GM23338 (cell line): ENCODE measurements around the gene RAB11FIP4. TPM values are rescaled to one million over a fixed set of nuclear protein-coding genes. Genes with fewer than 3 reads are reported as not detected.

Source experiments
- ATAC-seq: fragments of 200-7000 bp; cut with Tn5 transposase; 3 replicates; pipeline ENCODE4 v1.9.1; 2020
- DNase-seq: peaks from one replicate; pipeline ENCODE4 v3.0.0-alpha.2; 2015; ENCODE audit warnings: low spot score
- H2AFZ ChIP-seq: fragments of 200-600 bp; sonication (generic); 2 replicates; pipeline ENCODE4 v1.8.0; 2016; ENCODE audit warnings: antibody characterized with exemption, mild to moderate bottlenecking, moderate library complexity
- H3F3A ChIP-seq: fragments of 200-600 bp; sonication (generic); replicated peaks from 2 replicates; pipeline ENCODE4 v1.8.0; 2017; ENCODE audit warnings: antibody characterized with exemption, mixed run types, low read depth
- H3K27ac ChIP-seq: fragments of 200-600 bp; sonication (generic); 2 replicates; pipeline ENCODE4 v1.6.1; 2016; ENCODE audit warnings: low read depth
- H3K27me3 ChIP-seq: fragments of 200-600 bp; sonication (generic); 2 replicates; pipeline ENCODE4 v1.8.0; 2016; ENCODE audit warnings: mild to moderate bottlenecking, mixed run types, moderate library complexity; ENCODE audit not compliant: insufficient read depth
- H3K36me3 ChIP-seq: fragments of 200-600 bp; sonication (generic); 2 replicates; pipeline ENCODE4 v1.8.0; 2016; ENCODE audit warnings: mild to moderate bottlenecking; ENCODE audit not compliant: insufficient read depth
- H3K4me1 ChIP-seq: fragments of 200-600 bp; sonication (generic); 2 replicates; pipeline ENCODE4 v1.8.0; 2016; ENCODE audit warnings: mild to moderate bottlenecking, moderate library complexity; ENCODE audit not compliant: insufficient read depth
- H3K4me2 ChIP-seq: fragments of 200-600 bp; sonication (generic); 2 replicates; pipeline ENCODE4 v1.7.1; 2017; ENCODE audit warnings: mixed run types
- H3K4me3 ChIP-seq: fragments of 200-600 bp; sonication (generic); 2 replicates; pipeline ENCODE4 v1.6.1; 2016; ENCODE audit warnings: mixed run types
- H3K79me2 ChIP-seq: fragments of 200-600 bp; sonication (generic); replicated peaks from 2 replicates; pipeline ENCODE4 v1.8.0; 2017; ENCODE audit warnings: mild to moderate bottlenecking; ENCODE audit not compliant: insufficient read depth
- H3K9me2 ChIP-seq: fragments of 200-600 bp; sonication (generic); 2 replicates; pipeline ENCODE4 v1.8.0; 2017; ENCODE audit not compliant: insufficient read depth
- H4K20me1 ChIP-seq: fragments of 200-600 bp; sonication (generic); replicated peaks from 2 replicates; pipeline ENCODE4 v1.8.0; 2017; ENCODE audit warnings: mild to moderate bottlenecking; ENCODE audit not compliant: insufficient read depth
- H3K27ac Mint-ChIP-seq: 2 replicates; pipeline ENCODE4 v1.8.0; 2020; ENCODE audit warnings: inconsistent platforms, mild to moderate bottlenecking, moderate library complexity, mixed read lengths
- H3K27me3 Mint-ChIP-seq: 3 replicates; pipeline ENCODE4 v1.8.0; 2022; ENCODE audit warnings: low read depth, mild to moderate bottlenecking, moderate library complexity, mixed read lengths, inconsistent platforms; ENCODE audit not compliant: insufficient read depth, poor library complexity
- H3K36me3 Mint-ChIP-seq: 3 replicates; pipeline ENCODE4 v1.8.0; 2021; ENCODE audit warnings: low read depth, mild to moderate bottlenecking, inconsistent platforms, moderate library complexity, mixed read lengths
- H3K4me1 Mint-ChIP-seq: 3 replicates; pipeline ENCODE4 v1.8.0; 2020; ENCODE audit warnings: mild to moderate bottlenecking, inconsistent platforms, mixed read lengths
- H3K4me3 Mint-ChIP-seq: 3 replicates; pipeline ENCODE4 v1.8.0; 2021; ENCODE audit warnings: moderate library complexity, mild to moderate bottlenecking, inconsistent platforms, mixed read lengths
- H3K9me3 Mint-ChIP-seq: 3 replicates; pipeline ENCODE4 v1.8.0; 2020; ENCODE audit warnings: moderate library complexity, mild to moderate bottlenecking, inconsistent platforms, mixed read lengths
- EZH2 ChIP-seq: fragments of 200-600 bp; sonication (generic); IDR thresholded peaks from one replicate; pipeline ENCODE4 v1.8.0; 2017; ENCODE audit warnings: antibody characterized with exemption, mild to moderate bottlenecking, low read depth; ENCODE audit not compliant: unreplicated experiment
- EZH2phosphoT487 ChIP-seq: fragments of 200-600 bp; sonication (generic); IDR thresholded peaks from one replicate; pipeline ENCODE4 v1.8.1; 2018; ENCODE audit warnings: antibody characterized with exemption; ENCODE audit not compliant: unreplicated experiment
- NANOG ChIP-seq: IDR thresholded peaks from 2 replicates; pipeline ENCODE4 v1.6.1; 2016; ENCODE audit warnings: antibody characterized with exemption, borderline replicate concordance
- POLR2AphosphoS5 ChIP-seq: IDR thresholded peaks from 2 replicates; pipeline ENCODE4 v1.6.1; 2016; ENCODE audit warnings: antibody characterized with exemption, low read depth
- STAT1 ChIP-seq: IDR thresholded peaks from one replicate; pipeline ENCODE4 v1.6.1; 2016; ENCODE audit warnings: antibody characterized with exemption; ENCODE audit not compliant: unreplicated experiment
- ZNF331 ChIP-seq: fragments of 250-450 bp; sonication (Bioruptor Pico); IDR thresholded peaks from 2 replicates; pipeline ENCODE4 v1.5.0; 2020; ENCODE audit warnings: low read depth, mild to moderate bottlenecking, moderate library complexity
- polyA plus RNA-seq: library from polyadenylated mRNA; unstranded; fragments of >200 nt; fragmentation: Nextera tagmentation; extraction: Ambion mirVana; gene quantifications from 2 replicates; pipeline ENCODE4 v1.2.1, GENCODE V29; 2016
- total RNA-seq: library from RNA; depleted of rRNA; stranded (reverse); fragments of >200 nt; shearing (Covaris generic); gene quantifications from 2 replicates; pipeline ENCODE4 v1.2.3, GENCODE V29; 2014
- TF ChIP-seq, protein P1 (sequence below): IDR thresholded peaks from one replicate; pipeline ENCODE4 v1.6.1; 2018; ENCODE audit warnings: antibody characterized with exemption; ENCODE audit not compliant: unreplicated experiment
- TF ChIP-seq, protein P2 (sequence below), 2 experiments: fragments of 200-600 bp in 1 of 2; sonication (generic) in 1 of 2; conservative IDR thresholded peaks; 2 replicates each; pipeline versions ENCODE4 v1.5.1 to v1.6.1; 2016 to 2017; ENCODE audit warnings: antibody characterized with exemption in 2 of 2, low read depth in 2 of 2, mild to moderate bottlenecking in 2 of 2, moderate library complexity in 1 of 2
- TF ChIP-seq, protein P3 (sequence below): IDR thresholded peaks from 2 replicates; pipeline ENCODE4 v1.6.1; 2016; ENCODE audit warnings: antibody characterized with exemption

RAB11FIP4 gene
- total and polyA plus RNA-seq, 2 experiments from 2014 or later: 26.0 to 65.6 TPM

DNA sequence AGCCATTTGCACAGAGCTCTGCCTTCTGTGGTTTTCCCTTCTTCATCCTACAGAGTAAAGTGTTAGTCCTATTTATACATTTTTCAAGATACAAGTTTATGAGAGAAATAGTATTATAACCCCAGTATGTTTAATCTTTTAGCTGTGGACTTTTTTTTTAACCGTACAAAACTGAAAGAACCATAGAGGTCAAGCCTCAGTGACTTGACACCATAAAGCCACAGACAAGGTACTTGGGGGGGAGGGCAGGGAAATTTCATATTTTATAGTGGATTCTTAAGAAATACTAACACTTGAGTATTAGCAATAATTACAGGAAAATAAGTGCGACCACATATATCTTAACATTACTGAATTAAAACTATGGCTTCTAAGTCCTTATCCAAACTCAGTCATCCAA is 17.0 kb upstream of the RAB11FIP4 start:
- Mint-ChIP-seq H3K4me1 (peaks cover 33% of the 10 kb centered on the region), H3K27ac (no peak overlapping the region), H3K4me3 (no peak overlapping the region), H3K9me3 (no peaks in the 10 kb centered on the region), H3K36me3 (no peaks in the 10 kb centered on the region), H3K27me3 (no peaks in the 10 kb centered on the region)
- DNase-seq (no peak), ATAC-seq (no peak)
- no peaks in the 10 kb centered on the region for H4K20me1 ChIP-seq
- H3K27me3 ChIP-seq: no peaks in the 10 kb centered on the region
- no peak overlapping the region for H3K4me2 ChIP-seq
- no peaks in the 10 kb centered on the region for H3F3A ChIP-seq
- peaks cover 35% of the 10 kb centered on the region for H3K4me1 ChIP-seq
- no peak overlapping the region for H2AFZ ChIP-seq
- no peaks in the 10 kb centered on the region for H3K9me2 ChIP-seq
- no peaks in the 10 kb centered on the region for H3K79me2 ChIP-seq
- no peak for TF ChIP-seq EZH2
- no peak for TF ChIP-seq NANOG
- no peak for TF ChIP-seq STAT1
- no peak for TF ChIP-seq POLR2AphosphoS5
- no peak for TF ChIP-seq EZH2phosphoT487
- TF ChIP-seq, protein P1, sequence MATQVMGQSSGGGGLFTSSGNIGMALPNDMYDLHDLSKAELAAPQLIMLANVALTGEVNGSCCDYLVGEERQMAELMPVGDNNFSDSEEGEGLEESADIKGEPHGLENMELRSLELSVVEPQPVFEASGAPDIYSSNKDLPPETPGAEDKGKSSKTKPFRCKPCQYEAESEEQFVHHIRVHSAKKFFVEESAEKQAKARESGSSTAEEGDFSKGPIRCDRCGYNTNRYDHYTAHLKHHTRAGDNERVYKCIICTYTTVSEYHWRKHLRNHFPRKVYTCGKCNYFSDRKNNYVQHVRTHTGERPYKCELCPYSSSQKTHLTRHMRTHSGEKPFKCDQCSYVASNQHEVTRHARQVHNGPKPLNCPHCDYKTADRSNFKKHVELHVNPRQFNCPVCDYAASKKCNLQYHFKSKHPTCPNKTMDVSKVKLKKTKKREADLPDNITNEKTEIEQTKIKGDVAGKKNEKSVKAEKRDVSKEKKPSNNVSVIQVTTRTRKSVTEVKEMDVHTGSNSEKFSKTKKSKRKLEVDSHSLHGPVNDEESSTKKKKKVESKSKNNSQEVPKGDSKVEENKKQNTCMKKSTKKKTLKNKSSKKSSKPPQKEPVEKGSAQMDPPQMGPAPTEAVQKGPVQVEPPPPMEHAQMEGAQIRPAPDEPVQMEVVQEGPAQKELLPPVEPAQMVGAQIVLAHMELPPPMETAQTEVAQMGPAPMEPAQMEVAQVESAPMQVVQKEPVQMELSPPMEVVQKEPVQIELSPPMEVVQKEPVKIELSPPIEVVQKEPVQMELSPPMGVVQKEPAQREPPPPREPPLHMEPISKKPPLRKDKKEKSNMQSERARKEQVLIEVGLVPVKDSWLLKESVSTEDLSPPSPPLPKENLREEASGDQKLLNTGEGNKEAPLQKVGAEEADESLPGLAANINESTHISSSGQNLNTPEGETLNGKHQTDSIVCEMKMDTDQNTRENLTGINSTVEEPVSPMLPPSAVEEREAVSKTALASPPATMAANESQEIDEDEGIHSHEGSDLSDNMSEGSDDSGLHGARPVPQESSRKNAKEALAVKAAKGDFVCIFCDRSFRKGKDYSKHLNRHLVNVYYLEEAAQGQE: no peak
- TF ChIP-seq, protein P2, sequence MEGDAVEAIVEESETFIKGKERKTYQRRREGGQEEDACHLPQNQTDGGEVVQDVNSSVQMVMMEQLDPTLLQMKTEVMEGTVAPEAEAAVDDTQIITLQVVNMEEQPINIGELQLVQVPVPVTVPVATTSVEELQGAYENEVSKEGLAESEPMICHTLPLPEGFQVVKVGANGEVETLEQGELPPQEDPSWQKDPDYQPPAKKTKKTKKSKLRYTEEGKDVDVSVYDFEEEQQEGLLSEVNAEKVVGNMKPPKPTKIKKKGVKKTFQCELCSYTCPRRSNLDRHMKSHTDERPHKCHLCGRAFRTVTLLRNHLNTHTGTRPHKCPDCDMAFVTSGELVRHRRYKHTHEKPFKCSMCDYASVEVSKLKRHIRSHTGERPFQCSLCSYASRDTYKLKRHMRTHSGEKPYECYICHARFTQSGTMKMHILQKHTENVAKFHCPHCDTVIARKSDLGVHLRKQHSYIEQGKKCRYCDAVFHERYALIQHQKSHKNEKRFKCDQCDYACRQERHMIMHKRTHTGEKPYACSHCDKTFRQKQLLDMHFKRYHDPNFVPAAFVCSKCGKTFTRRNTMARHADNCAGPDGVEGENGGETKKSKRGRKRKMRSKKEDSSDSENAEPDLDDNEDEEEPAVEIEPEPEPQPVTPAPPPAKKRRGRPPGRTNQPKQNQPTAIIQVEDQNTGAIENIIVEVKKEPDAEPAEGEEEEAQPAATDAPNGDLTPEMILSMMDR (conservative IDR thresholded peaks at IDR 0.05; ENCODE audit: low read depth in 2 of 2): no peak
- TF ChIP-seq ZNF331: no peak
- TF ChIP-seq, protein P3, sequence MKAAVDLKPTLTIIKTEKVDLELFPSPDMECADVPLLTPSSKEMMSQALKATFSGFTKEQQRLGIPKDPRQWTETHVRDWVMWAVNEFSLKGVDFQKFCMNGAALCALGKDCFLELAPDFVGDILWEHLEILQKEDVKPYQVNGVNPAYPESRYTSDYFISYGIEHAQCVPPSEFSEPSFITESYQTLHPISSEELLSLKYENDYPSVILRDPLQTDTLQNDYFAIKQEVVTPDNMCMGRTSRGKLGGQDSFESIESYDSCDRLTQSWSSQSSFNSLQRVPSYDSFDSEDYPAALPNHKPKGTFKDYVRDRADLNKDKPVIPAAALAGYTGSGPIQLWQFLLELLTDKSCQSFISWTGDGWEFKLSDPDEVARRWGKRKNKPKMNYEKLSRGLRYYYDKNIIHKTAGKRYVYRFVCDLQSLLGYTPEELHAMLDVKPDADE: no peak
- no peak overlapping the region for H3K4me3 ChIP-seq
- H3K27ac ChIP-seq: no peak overlapping the region
- H3K36me3 ChIP-seq: no peaks in the 10 kb centered on the region

DNA sequence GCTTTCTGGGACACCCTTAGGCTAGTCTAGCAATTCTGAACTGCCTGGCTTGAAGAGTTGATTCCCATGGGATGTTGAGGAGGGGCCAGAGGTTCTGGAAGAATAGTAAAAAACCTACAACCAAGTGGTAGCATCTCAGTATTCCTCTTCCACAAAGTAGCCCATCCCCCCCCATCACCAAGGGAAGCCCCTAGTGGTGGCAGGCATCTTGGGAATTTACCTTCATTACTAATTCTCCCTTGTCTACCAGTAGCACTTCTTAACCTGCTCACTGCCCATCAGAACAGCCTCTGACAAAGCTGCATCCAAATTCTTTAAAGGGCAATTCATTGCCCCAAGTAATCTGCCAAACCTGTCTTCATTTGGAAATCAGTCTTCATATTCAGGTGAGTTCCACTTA is 12.8 kb upstream of the RAB11FIP4 start:
- Histone ChIP-seq H3K9me2 (no peaks in the 10 kb centered on the region), H3K27ac (peak overlapping the region; percentile 28; the same call in 1 of the 2 replicates)
- H3K27ac Mint-ChIP-seq: peak overlapping the region; percentile 30; the same call in 1 of the 2 replicates

More for the DNA sequence above, 12.8 kb upstream of the RAB11FIP4 start:
- DNase-seq (peak; percentile 81), ATAC-seq (peak; percentile 83)
- H3K36me3 Mint-ChIP-seq: no peaks in the 10 kb centered on the region
- Histone ChIP-seq H4K20me1 (no peaks in the 10 kb centered on the region), H3F3A (no peaks in the 10 kb centered on the region), H2AFZ (no peak overlapping the region), H3K4me3 (no peak overlapping the region), H3K27me3 (no peaks in the 10 kb centered on the region), H3K4me1 (peaks cover 31% of the 10 kb centered on the region), H3K36me3 (no peaks in the 10 kb centered on the region), H3K79me2 (no peaks in the 10 kb centered on the region), H3K4me2 (peak overlapping the region; percentile 48; the same call in 1 of the 2 replicates)
- no peaks in the 10 kb centered on the region for H3K9me3 Mint-ChIP-seq
- TF ChIP-seq, protein P2 (conservative IDR thresholded peaks at IDR 0.05; ENCODE audit: low read depth in 2 of 2): peak; percentile 15 to 37; a peak in 3 of 4 replicates
- no peak for TF ChIP-seq POLR2AphosphoS5
- no peaks in the 10 kb centered on the region for H3K27me3 Mint-ChIP-seq
- peaks cover 32% of the 10 kb centered on the region for H3K4me1 Mint-ChIP-seq
- no peak overlapping the region for H3K4me3 Mint-ChIP-seq
